H1 (cell line): ENCODE results near the gene CNOT1. TPM values are rescaled to one million over a fixed set of nuclear protein-coding genes. Genes with fewer than 3 reads are reported as not detected.
A peak's percentile ranks its signal among the peaks of the same experiment; 100 is the strongest.

Experiments used
- CTCF ChIA-PET: fragments of 300-600 bp; sonication (Branson Sonifier 250); formaldehyde crosslinking; loops from one replicate; lab custom pipeline; 2021; ENCODE audit not compliant: partially characterized antibody; lab: Charles Lee
- POLR2A ChIA-PET: fragments of 300-600 bp; sonication (Branson Sonifier 250); formaldehyde crosslinking; loops from one replicate; lab custom pipeline; 2021; ENCODE audit warnings: inconsistent platforms; ENCODE audit not compliant: partially characterized antibody; lab: Charles Lee
- DNase-seq, 2 experiments: peaks; one replicate each; pipeline versions ENCODE4 v3.0.0 to v3.0.0-alpha.2; 2010 to 2022; ENCODE audit warnings: low spot score in 2 of 2, low read depth in 1 of 2, mixed read lengths in 1 of 2
- FAIRE-seq: peaks from 2 replicates; lab custom pipeline; 2011; peaks lifted over from hg19 to GRCh38; lab: Jason Lieb, UNC
- H2AFZ ChIP-seq: 2 replicates; pipeline ENCODE4 v1.8.1; 2012; ENCODE audit warnings: low read length, inconsistent platforms
- H2AK5ac ChIP-seq: 2 replicates; pipeline ENCODE4 v1.6.1; 2013; ENCODE audit warnings: low read depth, low read length
- H2BK120ac ChIP-seq: replicated peaks from 2 replicates; pipeline ENCODE3; 2013; ENCODE audit warnings: low read depth, low read length, inconsistent platforms
- H2BK12ac ChIP-seq: 2 replicates; pipeline ENCODE4 v1.6.1; 2013; ENCODE audit warnings: low read depth, low read length
- H2BK15ac ChIP-seq: 2 replicates; pipeline ENCODE4 v1.6.1; 2013; ENCODE audit warnings: low read length
- H2BK20ac ChIP-seq: 2 replicates; pipeline ENCODE4 v1.6.1; 2013; ENCODE audit warnings: low read length
- H2BK5ac ChIP-seq: 2 replicates; pipeline ENCODE4 v1.6.1; 2013; ENCODE audit warnings: low read depth, low read length
- H3K14ac ChIP-seq: 2 replicates; pipeline ENCODE4 v1.6.1; 2013; ENCODE audit warnings: inconsistent platforms; ENCODE audit not compliant: insufficient read length
- H3K18ac ChIP-seq: 2 replicates; pipeline ENCODE4 v1.6.1; 2013; ENCODE audit warnings: low read length; ENCODE audit errors: extremely low read depth
- H3K23ac ChIP-seq: 2 replicates; pipeline ENCODE4 v1.6.1; 2013; ENCODE audit warnings: inconsistent platforms; ENCODE audit not compliant: insufficient read length
- H3K23me2 ChIP-seq: 2 replicates; pipeline ENCODE4 v1.6.1; 2013; ENCODE audit warnings: low read depth, low read length
- H3K27ac ChIP-seq: 2 replicates; pipeline ENCODE4 v1.6.1; 2011; ENCODE audit warnings: low read depth, low read length, inconsistent platforms
- H3K27me3 ChIP-seq, 4 experiments: replicated peaks in 1 of 4; 1 replicate in 1 of 4; 2 replicates in 3 of 4; pipeline versions ENCODE4 v1.6.1 to v1.8.1; 2011 to 2013; ENCODE audit warnings: low read length in 3 of 4, mild to moderate bottlenecking in 3 of 4, inconsistent platforms in 2 of 4, mixed read lengths in 2 of 4, moderate library complexity in 1 of 4; ENCODE audit not compliant: control insufficient read depth in 3 of 4, insufficient read depth in 3 of 4; ENCODE audit errors: extremely low read depth in 1 of 4
- H3K36me3 ChIP-seq, 4 experiments: 2 replicates each; pipeline versions ENCODE4 v1.6.1 to v1.8.1; 2011 to 2013; ENCODE audit warnings: mild to moderate bottlenecking in 4 of 4, low read length in 3 of 4, moderate library complexity in 2 of 4, control low read depth in 1 of 4, inconsistent platforms in 1 of 4; ENCODE audit not compliant: insufficient read depth in 4 of 4, control insufficient read depth in 2 of 4
- H3K4ac ChIP-seq: replicated peaks from 2 replicates; pipeline ENCODE3; 2013; ENCODE audit warnings: low read length, low read depth, mixed read lengths, inconsistent platforms; ENCODE audit not compliant: insufficient read length
- H3K4me1 ChIP-seq, 4 experiments: replicated peaks in 1 of 4; 1 replicate in 1 of 4; 2 replicates in 3 of 4; pipeline versions ENCODE4 v1.6.1 to v1.8.1; 2011 to 2013; ENCODE audit warnings: low read length in 3 of 4, inconsistent platforms in 2 of 4, mixed read lengths in 1 of 4; ENCODE audit not compliant: insufficient read depth in 4 of 4, control insufficient read depth in 3 of 4
- H3K4me2 ChIP-seq, 2 experiments: 2 replicates each; pipeline versions ENCODE4 v1.6.1 to v1.8.1; 2011 to 2013; ENCODE audit warnings: low read depth in 2 of 2, low read length in 2 of 2, control low read depth in 1 of 2, inconsistent platforms in 1 of 2, mild to moderate bottlenecking in 1 of 2; ENCODE audit not compliant: insufficient read depth in 1 of 2
- H3K4me3 ChIP-seq, 4 experiments: fragments of 200-600, 300-600 bp in 1 of 4; sonication (generic), shearing (Covaris generic), sonication (Bioruptor Twin) in 1 of 4; 2 replicates each; pipeline versions ENCODE4 v1.5.1 to v1.8.1; 2011 to 2016; ENCODE audit warnings: low read length in 4 of 4, low read depth in 3 of 4, control low read depth in 2 of 4, inconsistent platforms in 2 of 4, mild to moderate bottlenecking in 2 of 4, mixed read lengths in 1 of 4, moderate library complexity in 1 of 4; ENCODE audit not compliant: insufficient read depth in 2 of 4; ENCODE audit errors: extremely low read depth in 1 of 4
- H3K56ac ChIP-seq: replicated peaks from 2 replicates; pipeline ENCODE3; 2013; ENCODE audit warnings: low read depth, mild to moderate bottlenecking, mixed read lengths, low read length, inconsistent platforms; ENCODE audit not compliant: insufficient read length
- H3K79me1 ChIP-seq: 2 replicates; pipeline ENCODE4 v1.6.1; 2013; ENCODE audit warnings: low read depth, low read length, control low read depth
- H3K79me2 ChIP-seq, 2 experiments: 2 replicates each; pipeline versions ENCODE4 v1.6.1 to v1.8.1; 2012 to 2013; ENCODE audit warnings: low read length in 2 of 2, mild to moderate bottlenecking in 2 of 2, inconsistent platforms in 1 of 2; ENCODE audit not compliant: insufficient read depth in 2 of 2, control insufficient read depth in 1 of 2
- H3K9ac ChIP-seq, 4 experiments: replicated peaks in 1 of 4; 1 replicate in 1 of 4; 2 replicates in 3 of 4; pipeline versions ENCODE4 v1.6.1 to v1.8.1; 2011 to 2013; ENCODE audit warnings: low read depth in 3 of 4, low read length in 3 of 4, control low read depth in 2 of 4, mild to moderate bottlenecking in 2 of 4, moderate library complexity in 2 of 4, inconsistent platforms in 1 of 4; ENCODE audit errors: extremely low read depth in 1 of 4
- H3K9me3 ChIP-seq, 2 experiments: 2 replicates each; pipeline versions ENCODE4 v1.6.1 to v1.8.1; 2012 to 2013; ENCODE audit warnings: mild to moderate bottlenecking in 2 of 2, moderate library complexity in 2 of 2, control low read depth in 1 of 2, inconsistent platforms in 1 of 2, low read depth in 1 of 2, low read length in 1 of 2, mixed read lengths in 1 of 2; ENCODE audit not compliant: insufficient read depth in 2 of 2
- H4K20me1 ChIP-seq, 2 experiments: replicated peaks in 1 of 2; 2 replicates each; pipeline versions ENCODE3 to v1.8.1; 2011 to 2013; ENCODE audit warnings: inconsistent platforms in 2 of 2, low read length in 2 of 2, mild to moderate bottlenecking in 1 of 2; ENCODE audit not compliant: insufficient read depth in 2 of 2, control insufficient read depth in 1 of 2
- H4K5ac ChIP-seq: 2 replicates; pipeline ENCODE4 v1.6.1; 2013; ENCODE audit warnings: low read length, low read depth, mixed read lengths, inconsistent platforms; ENCODE audit not compliant: insufficient read length
- H4K8ac ChIP-seq: 2 replicates; pipeline ENCODE4 v1.8.0; 2013; ENCODE audit warnings: mild to moderate bottlenecking, moderate library complexity, low read length, inconsistent platforms; ENCODE audit not compliant: insufficient read depth; ENCODE audit errors: extremely low read depth
- H4K91ac ChIP-seq: replicated peaks from 2 replicates; pipeline ENCODE3; 2013; ENCODE audit warnings: low read length, mixed read lengths, inconsistent platforms; ENCODE audit not compliant: insufficient read length
- CEBPB ChIP-seq: IDR thresholded peaks from 2 replicates; pipeline ENCODE4 v1.6.1; 2012; ENCODE audit warnings: low read depth, low read length
- GTF2F1 ChIP-seq: IDR thresholded peaks from 2 replicates; pipeline ENCODE4 v1.6.1; 2012; ENCODE audit warnings: low read depth, low read length, improper control_type of control experiment, borderline replicate concordance
- NANOG ChIP-seq: IDR thresholded peaks from 2 replicates; pipeline ENCODE4 v1.6.1; 2011; ENCODE audit warnings: low read length, low read depth, mild to moderate bottlenecking, inconsistent platforms; ENCODE audit not compliant: insufficient read depth, poor library complexity, severe bottlenecking
- RAD21 ChIP-seq, 2 experiments: IDR thresholded peaks in 1 of 2; conservative IDR thresholded peaks in 1 of 2; 2 replicates each; pipeline ENCODE4 v1.6.1; 2011; ENCODE audit warnings: low read depth in 2 of 2, low read length in 2 of 2, improper control_type of control experiment in 1 of 2, inconsistent platforms in 1 of 2, mild to moderate bottlenecking in 1 of 2, moderate library complexity in 1 of 2
- WGBS, 2 experiments: shearing (Covaris generic) in 1 of 2; methylation state at CpG; one replicate each; pipeline versions ENCODE4 v1.1.6 to v1.1.7; 2013 to 2015; ENCODE audit warnings: low lambda C conversion rate in 2 of 2, mixed read lengths in 2 of 2, inconsistent platforms in 1 of 2, low coverage in 1 of 2, missing lambda C conversion rate in 1 of 2; ENCODE audit not compliant: insufficient replicate concordance in 2 of 2, insufficient coverage in 1 of 2, insufficient read length in 1 of 2; ENCODE audit errors: extremely low coverage in 1 of 2, missing lambda C conversion rate in 1 of 2; 5-methylcytosine and 5-hydroxymethylcytosine counted together
- polyA plus RNA-seq, 7 experiments: library from polyadenylated mRNA; depleted of rRNA in 3 of 7; stranded (reverse) in 5 of 7; unstranded in 2 of 7; fragments of >200 nt in 5 of 7; fragments of 200-250 nt in 2 of 7; gene quantifications; 1 replicate in 5 of 7; 2 replicates in 1 of 7; 4 replicates in 1 of 7; pipeline versions ENCODE4 v1.2.1 to v1.2.3, GENCODE V29; 2011 to 2013; ENCODE audit warnings: missing spikeins in 2 of 7, mixed read lengths in 2 of 7
- total RNA-seq: library from RNA; stranded (reverse); fragmentation: NEBNext Ultra II Directional; extraction: Animal tissue kit (Norgen Biotek cat#: 25700); gene quantifications from 2 replicates; pipeline ENCODE4 v1.2.1, GENCODE V29; 2021
- TF ChIP-seq, protein P1 (sequence below), 3 experiments: IDR thresholded peaks; 1 replicate in 2 of 3; 2 replicates in 1 of 3; pipeline versions ENCODE4 v1.5.1 to v1.6.1; 2011; ENCODE audit warnings: low read length in 3 of 3, mild to moderate bottlenecking in 3 of 3, inconsistent platforms in 2 of 3, low read depth in 1 of 3, moderate library complexity in 1 of 3; ENCODE audit not compliant: insufficient read depth in 1 of 3; ENCODE audit errors: control extremely low read depth in 1 of 3

CNOT1 gene
- total and polyA plus RNA-seq, 2 of the 8 experiments (the other 6 are each of a cell fraction or from before 2014, with no cell fraction given) = 306 to 319 TPM

DNA sequence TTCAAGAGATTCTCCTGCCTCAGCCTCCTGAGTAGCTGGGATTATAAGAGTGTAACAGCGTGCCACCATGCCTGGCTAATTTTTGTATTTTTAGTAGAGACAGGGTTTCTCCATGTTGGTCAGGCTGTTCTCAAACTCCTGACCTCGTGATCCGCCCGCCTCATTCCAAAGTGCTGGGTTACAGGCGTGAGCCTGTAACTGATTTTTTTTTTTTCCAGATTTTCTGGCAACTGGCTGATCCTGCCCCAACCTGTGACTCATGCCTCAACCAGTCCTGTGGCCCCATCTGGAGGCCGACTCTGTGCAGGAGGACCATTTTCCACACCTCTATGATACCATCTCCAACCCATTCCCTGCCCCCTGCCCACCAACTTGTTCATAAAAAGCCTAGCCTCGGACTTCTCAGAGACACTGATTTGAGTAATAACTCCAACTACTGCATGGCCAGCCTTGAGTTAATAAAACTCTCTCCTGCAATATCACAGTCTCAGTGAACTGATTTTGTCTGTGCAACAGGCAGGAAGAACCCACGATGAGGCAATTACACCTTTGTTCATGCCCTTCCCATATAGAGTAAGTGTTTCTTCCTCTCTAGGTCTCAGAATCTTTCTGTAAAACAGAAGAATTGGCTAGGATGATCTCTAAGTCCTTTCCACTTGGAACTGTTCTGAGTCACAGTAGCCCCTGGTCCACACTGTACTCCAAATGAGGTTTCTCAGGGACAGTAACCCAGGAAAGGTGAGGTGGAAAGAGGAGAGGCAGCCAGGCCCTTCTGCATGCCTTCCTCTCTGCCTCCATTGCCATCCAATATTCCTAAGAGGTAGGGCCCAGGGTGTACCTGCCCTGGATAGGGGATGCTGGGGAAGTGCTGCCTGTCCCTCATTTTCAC lies 8.8 kb upstream of the CNOT1 start:
- no peak overlapping the region for H3K4me2 ChIP-seq
- H3K4me1 ChIP-seq = no peaks in the 10 kb centered on the region
- H3K79me2 ChIP-seq = no peaks in the 10 kb centered on the region
- no peak overlapping the region for H3K23ac ChIP-seq
- no peak overlapping the region for H4K91ac ChIP-seq
- H3K4ac ChIP-seq = no peak overlapping the region
- no peak overlapping the region for H2BK20ac ChIP-seq
- ChIA-PET POLR2A (interaction anchor here (0.6 to 1.0 kb wide), 2 partner anchors 10 to 246 kb away, joined by 3 to 4 read pairs; no protein-coding TSS in a partner anchor), CTCF (interaction anchor here (0.6 to 1.4 kb wide), 10 partner anchors 8 to 647 kb away, joined by 3 to 7 read pairs (median 4); partner anchors contain the start of gene NDRG4)
- H4K20me1 ChIP-seq = no peaks in the 10 kb centered on the region
- no peaks in the 10 kb centered on the region for H3K23me2 ChIP-seq
- no peak overlapping the region for H4K5ac ChIP-seq
- no peak overlapping the region for H3K9ac ChIP-seq
- no peak overlapping the region for H2AFZ ChIP-seq
- no peak overlapping the region for H3K14ac ChIP-seq
- no peak overlapping the region for H2BK15ac ChIP-seq
- FAIRE-seq (no peak), DNase-seq (peak in 1 of 2 experiments; percentile 19)
- no peak overlapping the region for H2BK5ac ChIP-seq
- 77% methylated on average over 8 of the region's 8 CpGs; no CpG with 5 or more reads in 1 of the 2 experiments for WGBS, 2 experiments
- no peak overlapping the region for H4K8ac ChIP-seq
- no peak overlapping the region for H3K27ac ChIP-seq
- 0 out of 2 replicates have a peak overlapping the region, but pooled peaks have one; percentile 39 for H2BK12ac ChIP-seq
- peak; percentile 70 to 75 for TF ChIP-seq RAD21 (IDR thresholded peaks at IDR 0.05 in 1 of 2, conservative IDR thresholded peaks at IDR 0.05 in 1 of 2; ENCODE audit: low read depth in 2 of 2, low read length in 2 of 2)
- no peak for TF ChIP-seq NANOG
- TF ChIP-seq, protein P1, sequence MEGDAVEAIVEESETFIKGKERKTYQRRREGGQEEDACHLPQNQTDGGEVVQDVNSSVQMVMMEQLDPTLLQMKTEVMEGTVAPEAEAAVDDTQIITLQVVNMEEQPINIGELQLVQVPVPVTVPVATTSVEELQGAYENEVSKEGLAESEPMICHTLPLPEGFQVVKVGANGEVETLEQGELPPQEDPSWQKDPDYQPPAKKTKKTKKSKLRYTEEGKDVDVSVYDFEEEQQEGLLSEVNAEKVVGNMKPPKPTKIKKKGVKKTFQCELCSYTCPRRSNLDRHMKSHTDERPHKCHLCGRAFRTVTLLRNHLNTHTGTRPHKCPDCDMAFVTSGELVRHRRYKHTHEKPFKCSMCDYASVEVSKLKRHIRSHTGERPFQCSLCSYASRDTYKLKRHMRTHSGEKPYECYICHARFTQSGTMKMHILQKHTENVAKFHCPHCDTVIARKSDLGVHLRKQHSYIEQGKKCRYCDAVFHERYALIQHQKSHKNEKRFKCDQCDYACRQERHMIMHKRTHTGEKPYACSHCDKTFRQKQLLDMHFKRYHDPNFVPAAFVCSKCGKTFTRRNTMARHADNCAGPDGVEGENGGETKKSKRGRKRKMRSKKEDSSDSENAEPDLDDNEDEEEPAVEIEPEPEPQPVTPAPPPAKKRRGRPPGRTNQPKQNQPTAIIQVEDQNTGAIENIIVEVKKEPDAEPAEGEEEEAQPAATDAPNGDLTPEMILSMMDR (IDR thresholded peaks at IDR 0.05; ENCODE audit: control extremely low read depth in 1 of 3, insufficient read depth in 1 of 3, low read depth in 1 of 3, low read length in 3 of 3) = peak; percentile 44 to 57 (median 49)
- no peak for TF ChIP-seq CEBPB
- no peak for TF ChIP-seq GTF2F1
- H3K27me3 ChIP-seq = no peaks in the 10 kb centered on the region
- H3K9me3 ChIP-seq = no peaks in the 10 kb centered on the region
- H3K36me3 ChIP-seq = no peaks in the 10 kb centered on the region
- no peak overlapping the region for H2BK120ac ChIP-seq
- no peak overlapping the region for H2AK5ac ChIP-seq
- no peak overlapping the region for H3K4me3 ChIP-seq
- H3K56ac ChIP-seq = no peak overlapping the region
- H3K79me1 ChIP-seq = no peaks in the 10 kb centered on the region
- H3K18ac ChIP-seq = no peak overlapping the region
